Mesenchymal stem cell (in vitro differentiated cells and primary cell): ENCODE results near the gene S100A14.

Experiments used
- DNase-seq: peaks from one replicate; pipeline ENCODE4 v3.0.0-alpha.2; 2013
- H2AFZ ChIP-seq: one replicate; pipeline ENCODE4 v1.6.1; 2013; ENCODE audit warnings: low read depth, mild to moderate bottlenecking, control low read depth, inconsistent platforms, low read length, moderate library complexity
- H2AK5ac ChIP-seq: 2 replicates; pipeline ENCODE4 v1.6.1; 2013; ENCODE audit warnings: low read length, moderate library complexity, mild to moderate bottlenecking, inconsistent platforms; ENCODE audit not compliant: severe bottlenecking
- H2BK120ac ChIP-seq: one replicate; pipeline ENCODE4 v1.6.1; 2013; ENCODE audit warnings: low read depth, mild to moderate bottlenecking, inconsistent platforms, low read length, moderate library complexity
- H2BK12ac ChIP-seq, 2 experiments: one replicate each; pipeline ENCODE4 v1.6.1; 2013; ENCODE audit warnings: inconsistent platforms in 2 of 2, low read length in 2 of 2, mild to moderate bottlenecking in 2 of 2, moderate library complexity in 2 of 2, control low read depth in 1 of 2
- H2BK15ac ChIP-seq: one replicate; pipeline ENCODE4 v1.6.1; 2013; ENCODE audit warnings: mild to moderate bottlenecking, low read depth, inconsistent platforms; ENCODE audit not compliant: poor library complexity, severe bottlenecking
- H2BK5ac ChIP-seq: 2 replicates; pipeline ENCODE4 v1.6.1; 2013; ENCODE audit warnings: low read depth, mild to moderate bottlenecking, low read length, control low read depth, inconsistent platforms; ENCODE audit not compliant: poor library complexity, severe bottlenecking
- H3K14ac ChIP-seq, 2 experiments: one replicate each; pipeline ENCODE4 v1.6.1; 2013; ENCODE audit warnings: inconsistent platforms in 2 of 2, low read length in 2 of 2, control low read depth in 1 of 2, mild to moderate bottlenecking in 1 of 2, moderate library complexity in 1 of 2
- H3K18ac ChIP-seq, 2 experiments: one replicate each; pipeline ENCODE4 v1.6.1; 2013; ENCODE audit warnings: inconsistent platforms in 2 of 2, low read length in 2 of 2, control low read depth in 1 of 2, low read depth in 1 of 2, mild to moderate bottlenecking in 1 of 2
- H3K23ac ChIP-seq, 2 experiments: one replicate each; pipeline ENCODE4 v1.6.1; 2013; ENCODE audit warnings: inconsistent platforms in 2 of 2, low read length in 2 of 2, mild to moderate bottlenecking in 2 of 2, moderate library complexity in 2 of 2, control low read depth in 1 of 2
- H3K27ac ChIP-seq: 2 replicates; pipeline ENCODE4 v1.5.1; 2013; ENCODE audit warnings: mild to moderate bottlenecking, moderate library complexity, low read length, control low read depth, inconsistent platforms; ENCODE audit not compliant: poor library complexity, severe bottlenecking
- H3K27me3 ChIP-seq, 2 experiments: 2 replicates each; pipeline versions ENCODE4 v1.6.1 to v1.7.0; 2013; ENCODE audit warnings: low read length in 2 of 2, mild to moderate bottlenecking in 2 of 2, moderate library complexity in 2 of 2, control low read depth in 1 of 2, inconsistent platforms in 1 of 2; ENCODE audit not compliant: control insufficient read depth in 1 of 2, insufficient read depth in 1 of 2
- H3K36me3 ChIP-seq, 2 experiments: 2 replicates each; pipeline versions ENCODE4 v1.6.1 to v1.7.0; 2013; ENCODE audit warnings: low read length in 2 of 2, control low read depth in 1 of 2, inconsistent platforms in 1 of 2, low read depth in 1 of 2, mild to moderate bottlenecking in 1 of 2; ENCODE audit not compliant: insufficient read depth in 2 of 2, control insufficient read depth in 1 of 2
- H3K4ac ChIP-seq, 2 experiments: one replicate each; pipeline ENCODE4 v1.6.1; 2013; ENCODE audit warnings: inconsistent platforms in 2 of 2, low read length in 2 of 2, mild to moderate bottlenecking in 2 of 2, moderate library complexity in 2 of 2, control low read depth in 1 of 2, low read depth in 1 of 2
- H3K4me1 ChIP-seq: 2 replicates; pipeline ENCODE4 v1.6.1; 2013; ENCODE audit warnings: low read depth, low read length, control low read depth; ENCODE audit not compliant: control insufficient read depth, insufficient read depth
- H3K4me2 ChIP-seq: 2 replicates; pipeline ENCODE4 v1.6.1; 2013; ENCODE audit warnings: low read length, mild to moderate bottlenecking, inconsistent platforms; ENCODE audit not compliant: poor library complexity, severe bottlenecking
- H3K4me3 ChIP-seq, 2 experiments: 2 replicates each; pipeline versions ENCODE4 v1.5.1 to v1.7.0; 2013; ENCODE audit warnings: low read length in 2 of 2, mild to moderate bottlenecking in 2 of 2, control low read depth in 1 of 2, low read depth in 1 of 2; ENCODE audit not compliant: insufficient read depth in 1 of 2
- H3K79me1 ChIP-seq: replicated peaks from 2 replicates; pipeline ENCODE4 v1.6.1; 2013; ENCODE audit warnings: mild to moderate bottlenecking, control low read depth, low read length, inconsistent platforms; ENCODE audit not compliant: poor library complexity, severe bottlenecking
- H3K9ac ChIP-seq: 2 replicates; pipeline ENCODE4 v1.7.0; 2013; ENCODE audit warnings: mild to moderate bottlenecking, low read length, moderate library complexity
- H3K9me3 ChIP-seq: 2 replicates; pipeline ENCODE4 v1.7.0; 2013; ENCODE audit warnings: mild to moderate bottlenecking, low read length; ENCODE audit not compliant: control insufficient read depth
- H4K8ac ChIP-seq: one replicate; pipeline ENCODE4 v1.6.1; 2013; ENCODE audit warnings: inconsistent platforms, mild to moderate bottlenecking, low read length, moderate library complexity
- H4K91ac ChIP-seq: one replicate; pipeline ENCODE4 v1.6.1; 2013; ENCODE audit warnings: mild to moderate bottlenecking, low read length, inconsistent platforms
- WGBS: methylation state at CpG from one replicate; pipeline ENCODE4 v1.1.7; 2013; ENCODE audit warnings: mixed read lengths; 5-methylcytosine and 5-hydroxymethylcytosine counted together

Gene S100A14

DNA sequence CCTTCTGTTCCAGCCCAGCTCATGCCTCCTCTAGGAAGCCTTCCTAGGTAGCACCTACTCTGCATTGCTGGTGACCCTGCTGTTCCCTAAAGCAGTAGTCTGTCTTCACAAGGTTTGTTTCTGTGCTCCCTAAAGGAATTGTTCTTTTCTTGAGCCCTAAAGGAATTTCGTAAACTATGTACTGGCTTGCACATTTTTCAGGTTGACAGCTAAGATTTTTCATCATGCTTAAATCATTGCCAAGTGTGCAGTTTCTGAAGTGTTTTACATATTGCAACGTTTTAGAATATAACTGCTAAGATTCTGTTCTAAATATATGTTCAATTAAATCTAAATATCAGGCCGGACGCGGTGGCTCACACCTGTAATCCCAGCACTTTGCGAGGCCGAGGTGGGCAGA lies 16.3 kb downstream of the S100A14 start:
- Histone ChIP-seq H3K79me1 (peaks cover 11% of the 10 kb centered on the region), H2BK5ac (no peak overlapping the region), H3K4ac (peak overlapping the region in 1 of 2 experiments; percentile 13), H3K27ac (no peak overlapping the region), H4K8ac (no peak overlapping the region), H3K23ac (peak overlapping the region in 1 of 2 experiments; percentile 46), H3K14ac (peak overlapping the region in 1 of 2 experiments; percentile 95), H3K9ac (peak overlapping the region; percentile 63), H3K36me3 (peaks cover 25 to 28% of the 10 kb centered on the region in 2 experiments), H2BK120ac (peak overlapping the region; percentile 81), H3K18ac (peak overlapping the region; percentile 3 to 89), H3K9me3 (no peaks in the 10 kb centered on the region), H2BK12ac (peak overlapping the region; percentile 61 to 92), H2AFZ (no peak overlapping the region), H3K27me3 (no peaks in the 10 kb centered on the region), H3K4me1 (peaks cover 17% of the 10 kb centered on the region), H2BK15ac (no peak overlapping the region), H3K4me2 (no peak overlapping the region), H4K91ac (peak overlapping the region; percentile 79), H3K4me3 (no peak overlapping the region), H2AK5ac (peak overlapping the region; percentile 83)
- WGBS, result 90% methylated on average over 6 of the region's 7 CpGs
- DNase-seq, result no peak

DNA sequence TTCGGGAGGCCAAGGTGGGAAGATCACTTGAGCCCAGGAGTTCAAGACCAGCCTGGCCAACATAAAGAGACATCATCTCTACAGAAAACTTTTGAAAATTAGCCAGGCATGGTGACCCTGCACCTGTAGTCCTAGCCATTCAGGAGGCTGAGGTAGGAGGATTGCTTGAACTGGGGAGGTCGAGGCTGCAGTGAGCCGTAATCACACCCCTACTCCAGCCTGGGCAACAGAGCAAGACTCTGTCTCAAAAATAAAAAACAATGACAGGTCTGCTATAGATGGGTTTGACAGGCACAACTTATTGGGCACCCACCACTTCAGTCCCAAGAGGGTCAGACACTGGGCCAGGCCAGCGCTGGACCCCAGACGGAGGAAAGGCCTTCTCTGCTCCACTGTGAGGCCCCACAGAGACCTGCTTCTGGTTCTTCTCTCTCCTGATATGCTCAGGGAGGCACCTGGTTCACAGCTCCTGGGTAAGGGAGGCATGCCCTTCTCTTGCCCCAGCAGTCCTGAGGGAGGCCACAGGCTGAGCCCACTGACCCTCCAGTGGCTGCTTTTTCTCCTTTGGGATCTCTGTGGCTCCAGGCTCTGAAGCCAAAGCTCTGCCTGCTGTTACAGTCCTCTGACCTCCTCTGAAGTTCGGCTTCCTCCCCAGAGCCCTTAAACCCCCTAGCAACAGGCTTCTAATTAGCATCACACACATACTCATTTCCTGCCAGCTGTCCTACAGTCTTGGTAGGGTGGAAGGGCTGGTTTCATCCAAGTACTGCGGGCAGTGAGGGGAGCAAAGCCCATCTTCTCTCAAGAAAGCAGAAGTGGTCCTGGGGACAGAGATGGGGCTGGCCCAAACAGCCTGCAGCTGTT lies 17.6 kb downstream of the S100A14 start:
- Histone ChIP-seq H3K4me2 (no peak overlapping the region), H4K8ac (peak overlapping the region; percentile 74), H3K23ac (peak overlapping the region in 1 of 2 experiments; percentile 10), H2BK12ac (peak overlapping the region; percentile 92 to 98), H4K91ac (peak overlapping the region; percentile 36), H3K36me3 (peaks cover 12 to 26% of the 10 kb centered on the region in 2 experiments), H3K4me1 (peaks cover 17% of the 10 kb centered on the region), H2BK120ac (peak overlapping the region; percentile 56), H3K14ac (no peak overlapping the region), H3K4ac (peak overlapping the region; percentile 55 to 94), H3K79me1 (peaks cover 10% of the 10 kb centered on the region), H2BK5ac (no peak overlapping the region), H2AK5ac (peak overlapping the region; percentile 63), H3K27ac (peak overlapping the region; percentile 38), H2BK15ac (no peak overlapping the region), H3K9me3 (no peaks in the 10 kb centered on the region), H2AFZ (peak overlapping the region; percentile 15), H3K27me3 (no peaks in the 10 kb centered on the region), H3K18ac (peak overlapping the region; percentile 81 to 91), H3K4me3 (no peak overlapping the region), H3K9ac (peak overlapping the region; percentile 75)
- WGBS, result 55% methylated on average over 6 of the region's 7 CpGs
- DNase-seq, result peak; percentile 82

DNA sequence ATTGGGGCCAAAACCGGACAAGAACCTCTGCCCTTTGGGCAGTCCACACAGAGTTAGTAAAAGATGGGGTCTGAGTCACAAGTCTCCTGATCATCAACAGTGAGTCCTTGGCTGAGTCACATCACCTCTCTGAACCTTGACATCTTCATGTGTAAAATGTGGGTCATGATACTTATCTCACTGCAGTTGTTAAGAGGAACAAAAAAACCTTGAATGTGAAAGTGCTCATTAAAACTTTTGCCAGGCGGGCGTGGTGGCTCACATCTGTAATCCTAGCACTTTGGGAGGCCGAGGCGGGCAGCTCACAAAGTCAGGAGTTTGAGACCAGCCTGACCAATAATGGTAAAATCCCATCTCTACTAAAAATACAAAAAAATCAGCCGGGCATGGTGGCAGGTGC lies 18.9 kb downstream of the S100A14 start:
- Histone ChIP-seq H3K23ac (no peak overlapping the region), H4K8ac (no peak overlapping the region), H2BK120ac (no peak overlapping the region), H2BK5ac (no peak overlapping the region), H3K4me3 (no peak overlapping the region), H3K27ac (no peak overlapping the region), H3K18ac (no peak overlapping the region), H2BK12ac (no peak overlapping the region), H3K14ac (no peak overlapping the region), H3K79me1 (peaks cover 6% of the 10 kb centered on the region), H3K4me2 (no peak overlapping the region), H2AFZ (no peak overlapping the region), H3K4ac (no peak overlapping the region), H3K36me3 (peaks cover 5 to 20% of the 10 kb centered on the region in 2 experiments), H2AK5ac (no peak overlapping the region), H3K9ac (no peak overlapping the region), H3K4me1 (peaks cover 15% of the 10 kb centered on the region), H2BK15ac (no peak overlapping the region), H4K91ac (no peak overlapping the region), H3K27me3 (no peaks in the 10 kb centered on the region), H3K9me3 (no peaks in the 10 kb centered on the region)
- DNase-seq, result peak; percentile 73
- 71% methylated on average over 6 of the region's 6 CpGs for WGBS

DNA sequence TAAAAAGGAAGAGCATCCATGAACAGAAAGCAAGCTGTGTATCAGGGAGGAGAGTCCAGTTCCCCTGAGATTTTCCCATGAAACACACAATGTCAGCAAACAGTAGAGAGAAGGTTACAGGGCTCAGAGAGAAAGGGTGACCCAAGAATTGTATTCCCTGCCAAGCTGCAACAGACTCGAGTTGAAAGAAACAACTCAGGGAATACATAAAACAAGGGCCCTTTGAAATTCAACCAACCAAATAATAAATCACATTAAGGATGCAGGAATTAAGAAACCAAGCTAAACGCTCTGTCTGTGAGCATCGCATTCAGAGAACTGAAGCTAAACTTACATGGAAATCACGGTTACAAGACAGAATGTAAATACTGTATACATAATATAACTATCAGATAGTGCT lies 23.4 kb downstream of the S100A14 start:
- H2BK15ac ChIP-seq, result no peak overlapping the region
- H3K27ac ChIP-seq, result no peak overlapping the region
- H3K4me2 ChIP-seq, result no peak overlapping the region
- H3K79me1 ChIP-seq, result no peaks in the 10 kb centered on the region
- H4K91ac ChIP-seq, result no peak overlapping the region
- no peak overlapping the region for H3K4ac ChIP-seq
- H3K27me3 ChIP-seq, result no peaks in the 10 kb centered on the region
- H4K8ac ChIP-seq, result no peak overlapping the region
- peaks cover 0 to 4% of the 10 kb centered on the region in 2 experiments for H3K36me3 ChIP-seq
- no peak overlapping the region for H3K14ac ChIP-seq
- H3K9ac ChIP-seq, result peak overlapping the region; percentile 54
- no peak overlapping the region for H3K4me3 ChIP-seq
- no peak overlapping the region for H2BK5ac ChIP-seq
- H2BK120ac ChIP-seq, result no peak overlapping the region
- no peak overlapping the region for H2AFZ ChIP-seq
- no peak overlapping the region for H2BK12ac ChIP-seq
- H3K4me1 ChIP-seq, result peaks cover 4% of the 10 kb centered on the region
- no peak overlapping the region for H3K18ac ChIP-seq
- no peak for DNase-seq
- no peak overlapping the region for H3K23ac ChIP-seq
- H3K9me3 ChIP-seq, result no peaks in the 10 kb centered on the region
- WGBS, result 37% methylated on average over 1 of the region's 4 CpGs
- no peak overlapping the region for H2AK5ac ChIP-seq
